HEK293 (cell line): Measurements from ENCODE around the gene ZFYVE28.

ENCODE experiments used
- GLI2 ChIP-seq: fragments of 450-650 bp; formaldehyde crosslinking; IDR thresholded peaks from 2 replicates; pipeline ENCODE4; 2017; ENCODE audit warnings: missing biosample characterization, missing genetic modification characterization, low read depth, borderline replicate concordance
- HOXA7 ChIP-seq: sonication (generic); formaldehyde crosslinking; IDR thresholded peaks from 2 replicates; pipeline ENCODE4 v1.8.1; 2022; ENCODE audit warnings: missing genetic modification reagents, borderline replicate concordance
- IKZF3 ChIP-seq: fragments of 450-650 bp; IDR thresholded peaks from 2 replicates; pipeline ENCODE4 v1.5.0; 2018; ENCODE audit warnings: missing biosample characterization, mild to moderate bottlenecking, missing genetic modification characterization, moderate library complexity
- ZNF174 ChIP-seq: fragments of 450-650 bp; formaldehyde crosslinking; IDR thresholded peaks from 2 replicates; pipeline ENCODE4 v1.5.0; 2017; ENCODE audit warnings: missing biosample characterization, mild to moderate bottlenecking, missing genetic modification characterization
- ZNF555 ChIP-seq: fragments of 450-650 bp; formaldehyde crosslinking; conservative IDR thresholded peaks from 2 replicates; pipeline ENCODE4 v1.5.1; 2017; ENCODE audit warnings: missing biosample characterization, mild to moderate bottlenecking, missing genetic modification characterization, inconsistent platforms
- ZNF629 ChIP-seq: fragments of 450-650 bp; formaldehyde crosslinking; IDR thresholded peaks from 2 replicates; pipeline ENCODE4 v1.5.1; 2017; ENCODE audit warnings: missing biosample characterization, missing genetic modification characterization
- TF ChIP-seq, protein P1 (sequence below): fragments of 450-650 bp; formaldehyde crosslinking; conservative IDR thresholded peaks from 2 replicates; pipeline ENCODE4 v1.5.1; 2016; ENCODE audit warnings: low read depth, missing biosample characterization, missing genetic modification characterization
- TF ChIP-seq, protein P2 (sequence below): fragments of 450-650 bp; formaldehyde crosslinking; IDR thresholded peaks from 2 replicates; pipeline ENCODE4 v1.5.1; 2016; ENCODE audit warnings: missing biosample characterization, missing genetic modification characterization

DNA sequence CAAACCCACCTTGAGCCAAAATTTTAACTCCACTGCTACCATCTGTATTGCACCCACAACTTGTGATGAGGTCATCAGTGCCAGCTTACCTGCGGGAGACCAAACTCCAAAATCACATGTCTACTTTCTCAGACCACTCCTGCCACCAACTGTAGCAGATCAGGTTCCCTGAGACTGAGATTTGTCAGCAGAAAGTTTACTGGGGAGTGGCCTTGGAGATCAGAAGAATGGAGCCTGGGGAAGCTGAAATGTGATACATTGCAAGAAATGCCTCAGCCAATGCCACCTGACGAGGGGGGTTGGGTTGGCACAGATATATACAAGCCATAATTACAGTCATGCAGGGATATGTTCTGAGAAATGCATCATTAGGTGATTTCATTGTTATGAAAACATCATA, 195.6 kb downstream of the ZFYVE28 start:
- TF ChIP-seq, protein P1, sequence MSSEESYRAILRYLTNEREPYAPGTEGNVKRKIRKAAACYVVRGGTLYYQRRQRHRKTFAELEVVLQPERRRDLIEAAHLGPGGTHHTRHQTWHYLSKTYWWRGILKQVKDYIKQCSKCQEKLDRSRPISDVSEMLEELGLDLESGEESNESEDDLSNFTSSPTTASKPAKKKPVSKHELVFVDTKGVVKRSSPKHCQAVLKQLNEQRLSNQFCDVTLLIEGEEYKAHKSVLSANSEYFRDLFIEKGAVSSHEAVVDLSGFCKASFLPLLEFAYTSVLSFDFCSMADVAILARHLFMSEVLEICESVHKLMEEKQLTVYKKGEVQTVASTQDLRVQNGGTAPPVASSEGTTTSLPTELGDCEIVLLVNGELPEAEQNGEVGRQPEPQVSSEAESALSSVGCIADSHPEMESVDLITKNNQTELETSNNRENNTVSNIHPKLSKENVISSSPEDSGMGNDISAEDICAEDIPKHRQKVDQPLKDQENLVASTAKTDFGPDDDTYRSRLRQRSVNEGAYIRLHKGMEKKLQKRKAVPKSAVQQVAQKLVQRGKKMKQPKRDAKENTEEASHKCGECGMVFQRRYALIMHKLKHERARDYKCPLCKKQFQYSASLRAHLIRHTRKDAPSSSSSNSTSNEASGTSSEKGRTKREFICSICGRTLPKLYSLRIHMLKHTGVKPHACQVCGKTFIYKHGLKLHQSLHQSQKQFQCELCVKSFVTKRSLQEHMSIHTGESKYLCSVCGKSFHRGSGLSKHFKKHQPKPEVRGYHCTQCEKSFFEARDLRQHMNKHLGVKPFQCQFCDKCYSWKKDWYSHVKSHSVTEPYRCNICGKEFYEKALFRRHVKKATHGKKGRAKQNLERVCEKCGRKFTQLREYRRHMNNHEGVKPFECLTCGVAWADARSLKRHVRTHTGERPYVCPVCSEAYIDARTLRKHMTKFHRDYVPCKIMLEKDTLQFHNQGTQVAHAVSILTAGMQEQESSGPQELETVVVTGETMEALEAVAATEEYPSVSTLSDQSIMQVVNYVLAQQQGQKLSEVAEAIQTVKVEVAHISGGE (tag by site-specific recombination), result no peak
- TF ChIP-seq IKZF3 (no peak), HOXA7 (CRISPR knock-in tag) (no peak), ZNF629 (tag by site-specific recombination) (no peak), ZNF555 (no peak), GLI2 (no peak), ZNF174 (tag by site-specific recombination) (no peak)
- TF ChIP-seq, protein P2, sequence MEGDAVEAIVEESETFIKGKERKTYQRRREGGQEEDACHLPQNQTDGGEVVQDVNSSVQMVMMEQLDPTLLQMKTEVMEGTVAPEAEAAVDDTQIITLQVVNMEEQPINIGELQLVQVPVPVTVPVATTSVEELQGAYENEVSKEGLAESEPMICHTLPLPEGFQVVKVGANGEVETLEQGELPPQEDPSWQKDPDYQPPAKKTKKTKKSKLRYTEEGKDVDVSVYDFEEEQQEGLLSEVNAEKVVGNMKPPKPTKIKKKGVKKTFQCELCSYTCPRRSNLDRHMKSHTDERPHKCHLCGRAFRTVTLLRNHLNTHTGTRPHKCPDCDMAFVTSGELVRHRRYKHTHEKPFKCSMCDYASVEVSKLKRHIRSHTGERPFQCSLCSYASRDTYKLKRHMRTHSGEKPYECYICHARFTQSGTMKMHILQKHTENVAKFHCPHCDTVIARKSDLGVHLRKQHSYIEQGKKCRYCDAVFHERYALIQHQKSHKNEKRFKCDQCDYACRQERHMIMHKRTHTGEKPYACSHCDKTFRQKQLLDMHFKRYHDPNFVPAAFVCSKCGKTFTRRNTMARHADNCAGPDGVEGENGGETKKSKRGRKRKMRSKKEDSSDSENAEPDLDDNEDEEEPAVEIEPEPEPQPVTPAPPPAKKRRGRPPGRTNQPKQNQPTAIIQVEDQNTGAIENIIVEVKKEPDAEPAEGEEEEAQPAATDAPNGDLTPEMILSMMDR (tag by site-specific recombination), result no peak
